NCI-H1105 (cell line): Measurements from ENCODE around the gene ADCY3.

ENCODE experiments used
- DNase-seq: peaks from one replicate; lab custom pipeline; 2025; lab: John Stamatoyannopoulos, UW

ADCY3 gene

GRCh38 chr2:24903161-24904103 is 16.6 kb downstream of the ADCY3 start:
- no peak for DNase-seq

- DNase-seq = no peak
Measured at GRCh38 chr2:24899361-24899910, 20.6 kb downstream of the ADCY3 start.

GRCh38 chr2:24898122-24899109 is 21.6 kb downstream of the ADCY3 start:
- no peak for DNase-seq

GRCh38 chr2:24894750-24895149 is 25.3 kb downstream of the ADCY3 start:
- DNase-seq = no peak

GRCh38 chr2:24893934-24894333 is 26.1 kb downstream of the ADCY3 start:
- DNase-seq = no peak

- DNase-seq = no peak
Measured at GRCh38 chr2:24892928-24893327, 27.1 kb downstream of the ADCY3 start.

GRCh38 chr2:24891201-24891600 is 28.8 kb downstream of the ADCY3 start:
- no peak for DNase-seq

- DNase-seq = no peak
Measured at GRCh38 chr2:24889221-24889620, 30.8 kb downstream of the ADCY3 start.

GRCh38 chr2:24888177-24888576 is 31.9 kb downstream of the ADCY3 start:
- DNase-seq = no peak

GRCh38 chr2:24887307-24887874 is 32.6 kb downstream of the ADCY3 start:
- no peak for DNase-seq

GRCh38 chr2:24886691-24887304 is 33.2 kb downstream of the ADCY3 start:
- DNase-seq = no peak

GRCh38 chr2:24886126-24886501 is 33.9 kb downstream of the ADCY3 start:
- DNase-seq = no peak

- no peak for DNase-seq
Measured at GRCh38 chr2:24885221-24886125, 34.6 kb downstream of the ADCY3 start.

- no peak for DNase-seq
Measured at GRCh38 chr2:24883946-24884345, 36.1 kb downstream of the ADCY3 start.

GRCh38 chr2:24881623-24882022 is 38.4 kb downstream of the ADCY3 start:
- DNase-seq = no peak

- DNase-seq = no peak
Measured at GRCh38 chr2:24881158-24881557, 38.9 kb downstream of the ADCY3 start.

GRCh38 chr2:24878341-24878740 is 41.7 kb downstream of the ADCY3 start:
- DNase-seq = no peak

GRCh38 chr2:24877646-24878045 is 42.4 kb downstream of the ADCY3 start:
- no peak for DNase-seq

- DNase-seq = no peak
Measured at GRCh38 chr2:24877067-24877466, 43.0 kb downstream of the ADCY3 start.

GRCh38 chr2:24875901-24876300 is 44.1 kb downstream of the ADCY3 start:
- DNase-seq = no peak

GRCh38 chr2:24875272-24875671 is 44.8 kb downstream of the ADCY3 start:
- no peak for DNase-seq
